H1 (cell line): Measurements from ENCODE around the gene DCAF15. TPM values are rescaled to one million over a fixed set of nuclear protein-coding genes. Genes with fewer than 3 reads are reported as not detected.

Source experiments
- CBX8 ChIP-seq: fragments of 300-800, 300-1000 bp; sonication (generic); IDR thresholded peaks from 2 replicates; pipeline ENCODE4 v1.7.1; 2016; ENCODE audit warnings: low read depth, low read length, borderline replicate concordance
- SP4 ChIP-seq: IDR thresholded peaks from 2 replicates; pipeline ENCODE4 v1.6.1; 2012; ENCODE audit warnings: low read length, inconsistent platforms
- polyA plus RNA-seq, 7 experiments: library from polyadenylated mRNA; depleted of rRNA in 3 of 7; stranded (reverse) in 5 of 7; unstranded in 2 of 7; fragments of >200 nt in 5 of 7; fragments of 200-250 nt in 2 of 7; gene quantifications; 1 replicate in 5 of 7; 2 replicates in 1 of 7; 4 replicates in 1 of 7; pipeline versions ENCODE4 v1.2.1 to v1.2.3, GENCODE V29; 2011 to 2013; ENCODE audit warnings: missing spikeins in 2 of 7, mixed read lengths in 2 of 7
- total RNA-seq: library from RNA; stranded (reverse); fragmentation: NEBNext Ultra II Directional; extraction: Animal tissue kit (Norgen Biotek cat#: 25700); gene quantifications from 2 replicates; pipeline ENCODE4 v1.2.1, GENCODE V29; 2021

The DCAF15 gene
- total and polyA plus RNA-seq, 2 of the 8 experiments (the other 6 are each of a cell fraction or from before 2014, with no cell fraction given) = 68.7 to 80.8 TPM

DNA sequence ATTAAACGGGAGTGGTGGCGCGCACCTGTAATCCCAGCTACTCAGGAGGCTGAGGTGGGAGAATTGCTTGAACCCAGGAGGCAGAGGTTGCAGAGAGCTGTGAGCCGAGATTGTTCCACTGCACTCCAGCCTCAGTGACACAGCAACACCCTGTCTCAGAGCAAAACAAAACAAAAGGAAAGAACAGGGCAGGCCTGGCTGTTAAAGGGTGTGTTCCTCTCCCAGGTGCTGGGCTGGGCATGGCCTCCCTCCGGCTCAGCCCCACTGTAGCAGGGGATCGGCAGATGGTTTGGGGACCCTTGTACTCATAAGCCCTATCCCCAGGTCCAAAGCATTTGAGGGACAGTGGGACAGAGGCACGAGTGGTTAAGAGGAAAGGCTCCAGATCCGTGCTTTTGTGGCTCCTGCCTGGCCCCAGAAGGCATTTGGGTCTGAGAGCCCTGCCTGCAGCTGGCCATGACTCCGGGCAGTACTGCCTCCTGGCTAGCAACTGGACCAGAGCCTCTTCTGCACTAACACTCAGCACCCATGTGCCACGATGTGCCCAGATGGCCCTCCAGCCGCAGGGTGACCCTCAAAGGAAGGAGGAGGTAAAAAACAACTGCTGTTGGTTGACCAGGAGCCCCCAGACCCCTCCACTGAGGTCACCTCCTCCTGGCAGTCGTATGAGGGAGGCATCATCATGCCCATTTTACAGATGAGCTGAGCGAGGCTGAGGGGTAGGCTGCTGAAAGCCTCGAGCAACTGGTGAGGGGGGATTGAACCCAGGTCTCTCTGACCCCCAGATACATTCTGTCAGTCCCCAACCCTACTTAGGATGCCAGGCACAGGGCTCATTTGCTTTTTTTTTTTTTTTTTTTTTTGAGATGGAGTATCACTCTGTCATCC lies 43.8 kb downstream of the DCAF15 start (continued):
- TF ChIP-seq CBX8 (no peak), SP4 (no peak)
